ENCODE data around the gene CDA. TPM values are rescaled to one million over a fixed set of nuclear protein-coding genes. Genes with fewer than 3 reads are reported as not detected.

The CDA gene
- total RNA-seq, 1 donor = 3.0 TPM

DNA sequence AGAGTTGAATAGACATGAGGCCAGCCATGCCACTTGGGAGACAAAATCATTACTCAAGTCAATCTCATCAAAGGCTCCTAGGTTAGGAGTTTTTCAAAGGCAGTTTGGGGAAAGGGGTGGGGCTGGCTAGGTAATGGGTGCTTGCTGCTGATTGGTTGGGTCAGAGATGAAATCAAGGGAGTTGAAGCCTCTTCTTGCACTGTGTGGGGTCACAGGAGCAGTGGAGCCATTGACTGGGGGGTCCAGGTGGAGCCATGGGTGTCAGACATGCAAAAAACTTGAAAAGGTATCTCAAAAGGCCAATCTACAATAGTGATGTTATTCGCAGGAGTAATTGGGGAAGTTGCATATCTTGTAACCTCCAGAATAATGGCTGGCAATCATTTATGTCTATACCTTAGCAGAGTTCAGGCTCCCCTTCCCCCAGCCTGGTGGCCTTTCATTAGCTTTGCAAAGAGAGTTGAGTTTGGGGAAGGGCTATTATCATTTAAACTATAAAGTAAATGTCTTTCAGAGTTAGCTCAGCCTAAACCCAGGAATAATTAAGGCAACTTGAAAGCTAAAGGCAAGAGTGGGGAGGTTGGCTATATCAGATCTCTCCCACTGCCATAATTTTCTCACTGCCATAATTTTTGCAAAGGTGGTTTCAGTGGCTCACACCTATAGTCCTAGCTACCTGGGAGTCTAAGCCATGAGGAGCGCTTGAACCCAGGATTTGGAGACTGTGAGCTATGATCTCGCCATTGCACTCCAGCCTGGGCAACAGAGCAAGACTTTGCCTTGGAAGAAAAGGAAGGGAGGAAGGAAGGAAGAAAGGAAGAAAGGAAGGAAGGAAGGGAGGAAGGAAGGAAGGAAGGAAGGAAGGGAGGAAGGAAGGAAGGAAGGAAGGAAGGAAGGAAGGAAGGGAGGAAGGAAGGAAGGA is 36.5 kb downstream of the CDA start:
- no peak for DNase-seq (ENCODE audit: low read depth)
- TF ChIP-seq, protein P1, sequence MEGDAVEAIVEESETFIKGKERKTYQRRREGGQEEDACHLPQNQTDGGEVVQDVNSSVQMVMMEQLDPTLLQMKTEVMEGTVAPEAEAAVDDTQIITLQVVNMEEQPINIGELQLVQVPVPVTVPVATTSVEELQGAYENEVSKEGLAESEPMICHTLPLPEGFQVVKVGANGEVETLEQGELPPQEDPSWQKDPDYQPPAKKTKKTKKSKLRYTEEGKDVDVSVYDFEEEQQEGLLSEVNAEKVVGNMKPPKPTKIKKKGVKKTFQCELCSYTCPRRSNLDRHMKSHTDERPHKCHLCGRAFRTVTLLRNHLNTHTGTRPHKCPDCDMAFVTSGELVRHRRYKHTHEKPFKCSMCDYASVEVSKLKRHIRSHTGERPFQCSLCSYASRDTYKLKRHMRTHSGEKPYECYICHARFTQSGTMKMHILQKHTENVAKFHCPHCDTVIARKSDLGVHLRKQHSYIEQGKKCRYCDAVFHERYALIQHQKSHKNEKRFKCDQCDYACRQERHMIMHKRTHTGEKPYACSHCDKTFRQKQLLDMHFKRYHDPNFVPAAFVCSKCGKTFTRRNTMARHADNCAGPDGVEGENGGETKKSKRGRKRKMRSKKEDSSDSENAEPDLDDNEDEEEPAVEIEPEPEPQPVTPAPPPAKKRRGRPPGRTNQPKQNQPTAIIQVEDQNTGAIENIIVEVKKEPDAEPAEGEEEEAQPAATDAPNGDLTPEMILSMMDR (IDR thresholded peaks at IDR 0.05; ENCODE audit: insufficient read depth, low read depth, low read length) = no peak
- H3K4me3 ChIP-seq (ENCODE audit: low read depth, low read length) = no peak overlapping the region

DNA sequence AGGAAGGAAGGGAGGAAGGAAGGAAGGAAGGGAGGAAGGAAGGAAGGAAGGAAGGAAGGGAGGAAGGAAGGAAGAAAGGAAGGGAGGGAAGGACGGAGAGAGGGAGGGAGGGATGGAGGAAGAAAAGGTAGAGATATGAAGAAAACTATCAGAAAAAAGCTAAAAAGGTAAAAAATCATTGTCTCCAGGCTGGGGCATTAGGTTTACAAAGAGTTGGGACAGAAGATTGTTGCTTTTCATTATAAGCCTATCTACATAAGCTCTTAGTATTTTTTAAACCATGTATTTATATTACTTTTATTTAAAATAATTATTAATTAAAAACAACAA is 37.2 kb downstream of the CDA start:
- H3K4me3 ChIP-seq (ENCODE audit: low read depth, low read length) = no peak overlapping the region
- TF ChIP-seq, protein P1 (IDR thresholded peaks at IDR 0.05; ENCODE audit: insufficient read depth, low read depth, low read length) = no peak
- DNase-seq (ENCODE audit: low read depth) = no peak

DNA sequence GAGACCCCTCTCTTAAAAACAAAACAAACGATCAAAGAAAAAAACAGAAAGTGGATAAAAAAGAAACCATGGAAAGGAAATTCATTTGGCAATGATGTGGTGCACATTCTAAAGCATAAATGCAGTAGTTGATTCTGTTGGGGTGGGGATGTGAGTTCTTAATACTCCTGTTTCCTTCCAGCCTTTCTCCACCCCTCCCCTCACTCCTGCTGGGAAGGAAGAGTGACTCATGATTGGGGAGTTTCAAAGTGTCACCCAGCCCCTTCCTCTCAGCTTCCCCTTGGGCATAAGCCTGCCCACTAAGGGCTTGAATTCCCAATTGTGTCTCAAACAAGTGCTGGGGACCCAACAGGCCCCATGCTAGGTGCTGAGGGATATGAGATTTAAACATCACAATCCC is 37.6 kb downstream of the CDA start:
- TF ChIP-seq, protein P1 (IDR thresholded peaks at IDR 0.05; ENCODE audit: insufficient read depth, low read depth, low read length) = no peak
- no peak for DNase-seq (ENCODE audit: low read depth)
- no peak overlapping the region for H3K4me3 ChIP-seq (ENCODE audit: low read depth, low read length)

DNA sequence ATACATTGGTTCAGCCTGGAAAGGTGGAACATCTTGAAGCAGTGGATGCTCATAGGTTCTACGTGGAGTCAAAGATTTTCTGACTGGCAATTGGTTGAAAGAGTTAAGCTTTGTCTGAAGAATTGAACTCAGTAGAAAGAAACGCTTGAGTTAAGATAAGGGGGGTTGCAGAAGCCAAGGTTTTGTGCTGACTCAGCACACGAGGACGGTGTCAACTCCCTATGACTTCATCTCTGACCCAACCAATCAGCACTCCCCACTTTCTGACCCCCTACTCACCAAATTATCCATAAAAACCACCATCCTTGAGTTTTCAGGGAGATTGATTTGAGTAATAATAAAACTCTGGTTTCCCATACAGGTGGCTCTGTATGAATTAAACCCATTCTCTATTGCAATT is 41.8 kb downstream of the CDA start:
- TF ChIP-seq, protein P1 (IDR thresholded peaks at IDR 0.05; ENCODE audit: insufficient read depth, low read depth, low read length) = no peak
- DNase-seq (ENCODE audit: low read depth) = no peak
- H3K4me3 ChIP-seq (ENCODE audit: low read depth, low read length) = no peak overlapping the region

DNA sequence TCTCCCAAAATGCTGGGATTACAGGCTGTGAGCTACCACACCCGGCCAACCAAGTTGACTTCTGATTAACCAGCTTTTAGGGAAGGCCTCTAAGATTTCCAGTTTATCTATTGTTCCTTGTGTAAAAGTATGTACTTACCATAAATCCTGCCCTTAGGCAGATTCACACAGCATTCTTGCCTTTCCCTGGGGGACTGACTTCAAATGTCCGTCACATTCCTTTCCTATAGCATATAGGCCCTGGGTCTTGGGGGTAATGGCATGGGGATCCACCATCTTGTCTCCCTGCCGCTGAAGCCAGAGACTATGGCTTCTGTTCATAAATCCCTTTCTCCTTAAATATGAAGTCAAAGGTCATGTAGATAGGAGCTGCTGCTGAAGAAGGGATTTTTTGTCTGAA is 43.5 kb downstream of the CDA start:
- DNase-seq (ENCODE audit: low read depth) = no peak
- TF ChIP-seq, protein P1 (IDR thresholded peaks at IDR 0.05; ENCODE audit: insufficient read depth, low read depth, low read length) = no peak
- H3K4me3 ChIP-seq (ENCODE audit: low read depth, low read length) = no peak overlapping the region

DNA sequence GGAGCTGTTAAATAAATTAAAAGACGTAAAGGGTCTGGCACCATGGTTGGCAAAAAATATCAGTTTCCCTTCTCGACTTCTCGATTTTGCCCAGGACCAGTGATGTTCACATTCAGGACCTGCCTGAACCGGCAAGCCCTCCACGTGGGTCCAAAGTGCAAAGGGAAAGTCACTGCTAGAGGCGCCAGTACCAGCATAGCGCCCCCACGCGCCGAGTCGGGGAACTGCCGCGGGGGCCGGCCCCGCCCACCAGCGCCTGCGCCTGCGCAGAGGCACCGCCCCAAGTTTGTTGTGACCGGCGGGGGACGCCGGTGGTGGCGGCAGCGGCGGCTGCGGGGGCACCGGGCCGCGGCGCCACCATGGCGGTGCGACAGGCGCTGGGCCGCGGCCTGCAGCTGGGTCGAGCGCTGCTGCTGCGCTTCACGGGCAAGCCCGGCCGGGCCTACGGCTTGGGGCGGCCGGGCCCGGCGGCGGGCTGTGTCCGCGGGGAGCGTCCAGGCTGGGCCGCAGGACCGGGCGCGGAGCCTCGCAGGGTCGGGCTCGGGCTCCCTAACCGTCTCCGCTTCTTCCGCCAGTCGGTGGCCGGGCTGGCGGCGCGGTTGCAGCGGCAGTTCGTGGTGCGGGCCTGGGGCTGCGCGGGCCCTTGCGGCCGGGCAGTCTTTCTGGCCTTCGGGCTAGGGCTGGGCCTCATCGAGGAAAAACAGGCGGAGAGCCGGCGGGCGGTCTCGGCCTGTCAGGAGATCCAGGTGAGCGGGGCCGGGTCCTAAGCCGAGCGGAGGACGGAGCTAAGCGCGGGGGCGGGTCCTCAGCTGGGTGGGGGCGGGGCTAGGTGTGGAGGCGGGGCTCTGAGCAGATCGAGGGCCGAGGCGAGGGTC is 44.5 kb downstream of the CDA start, which contains the start of gene PINK1:
Gene PINK1 (plus strand): TSS at position 269 of the 875 bp plus-strand sequence. CDS start 91 bp downstream, at position 360.
- peak; percentile 64 for DNase-seq (ENCODE audit: low read depth)
- peak within 1 kb of the TSS; percentile 81 for H3K4me3 ChIP-seq (ENCODE audit: low read depth, low read length)
- TF ChIP-seq, protein P1 (IDR thresholded peaks at IDR 0.05; ENCODE audit: insufficient read depth, low read depth, low read length) = peak; percentile 97
